22Rv1 (cell line): ENCODE measurements around the gene NFIL3.

Source experiments
- CTCF ChIP-seq: fragments of 450-650 bp; IDR thresholded peaks from 2 replicates; pipeline ENCODE4 v1.5.1; 2017; ENCODE audit warnings: mild to moderate bottlenecking
- ZFX ChIP-seq: fragments of 450-650 bp; IDR thresholded peaks from 2 replicates; pipeline ENCODE4 v1.6.1; 2017; ENCODE audit warnings: antibody characterized with exemption, borderline replicate concordance

- TF ChIP-seq CTCF: no peak
- no peak for TF ChIP-seq ZFX
Observed at GRCh38 chr9:91445135-91445534, 21.5 kb upstream of the NFIL3 start.
